HCT116 (cell line): ENCODE data around the gene ZNF541. TPM values are rescaled to one million over a fixed set of nuclear protein-coding genes. Genes with fewer than 3 reads are reported as not detected.

Experiments used
- ATAC-seq: fragments of 200-7000 bp; cut with Tn5 transposase; 2 replicates; pipeline ENCODE4 v1.9.1; 2020; ENCODE audit warnings: mild to moderate bottlenecking, moderate library complexity
- BruUV-seq: library from RNA; stranded (reverse); fragments of 400-500 nt; replicated peaks from 2 replicates; lab custom pipeline; 2021; lab: Mats Ljungman, UMichigan
- CTCF ChIA-PET: fragments of 300-600 bp; sonication (Branson Sonifier 250); formaldehyde crosslinking; loops from one replicate; lab custom pipeline; 2021; ENCODE audit warnings: antibody characterized with exemption; lab: Charles Lee
- POLR2A ChIA-PET: fragments of 300-600, 350-600 bp; sonication (Branson Sonifier 250); formaldehyde crosslinking; loops from one replicate; lab custom pipeline; 2021; ENCODE audit warnings: antibody characterized with exemption; lab: Charles Lee
- RAD21 ChIA-PET, 2 experiments: fragments of 300-600 bp; sonication (Branson Sonifier 250); formaldehyde crosslinking; loops; one replicate each; lab custom pipeline; 2023; ENCODE audit warnings: low total read pairs in 2 of 2; ENCODE audit not compliant: uncharacterized antibody in 2 of 2, unreplicated experiment in 2 of 2, low non-redundant PET in 1 of 2; lab: Charles Lee
- DNase-seq: peaks from one replicate; pipeline ENCODE4 v3.0.0-alpha.2; 2010; ENCODE audit warnings: low read depth, low spot score
- H2AFZ ChIP-seq: fragments of 200-600 bp; shearing (Covaris generic), sonication (generic); 2 replicates; pipeline ENCODE4 v1.6.1; 2017; ENCODE audit warnings: low read depth, mixed run types, mixed read lengths, antibody characterized with exemption, low read length; ENCODE audit not compliant: poor library complexity, severe bottlenecking
- H3K27ac ChIP-seq: 2 replicates; pipeline ENCODE4 v1.5.1; 2012; ENCODE audit warnings: low read depth, low read length
- H3K27me3 ChIP-seq: fragments of 200-600 bp; sonication (generic); 2 replicates; pipeline ENCODE4 v1.6.1; 2016; ENCODE audit warnings: mixed run types, low read length, mixed read lengths; ENCODE audit not compliant: insufficient read depth
- H3K36me3 ChIP-seq, 2 experiments: fragments of 200-500 bp in 1 of 2; fragments of 200-600 bp in 1 of 2; sonication (Bioruptor generic) in 1 of 2; sonication (generic) in 1 of 2; 2 replicates each; pipeline versions ENCODE4 v1.5.1 to v1.6.1; 2014 to 2016; ENCODE audit warnings: low read length in 2 of 2, inconsistent platforms in 1 of 2, mixed read lengths in 1 of 2, mixed run types in 1 of 2; ENCODE audit not compliant: insufficient read depth in 2 of 2, control insufficient read depth in 1 of 2
- H3K4me1 ChIP-seq, 2 experiments: fragments of 200-600 bp in 1 of 2; sonication (generic) in 1 of 2; 2 replicates each; pipeline versions ENCODE4 v1.5.1 to v1.6.1; 2012 to 2017; ENCODE audit warnings: low read length in 2 of 2, inconsistent platforms in 1 of 2, mild to moderate bottlenecking in 1 of 2, mixed read lengths in 1 of 2, mixed run types in 1 of 2, moderate library complexity in 1 of 2; ENCODE audit not compliant: insufficient read depth in 2 of 2, control insufficient read depth in 1 of 2
- H3K4me2 ChIP-seq: fragments of 200-600 bp; sonication (generic); 2 replicates; pipeline ENCODE4 v1.6.1; 2017; ENCODE audit warnings: mixed run types, low read length, mixed read lengths
- H3K4me3 ChIP-seq, 2 experiments: fragments of 200-600 bp in 1 of 2; sonication (generic) in 1 of 2; replicated peaks in 1 of 2; 2 replicates each; pipeline ENCODE4 v1.5.1; 2011 to 2016; ENCODE audit warnings: low read length in 2 of 2, control low read depth in 1 of 2, low read depth in 1 of 2, mild to moderate bottlenecking in 1 of 2, mixed read lengths in 1 of 2, mixed run types in 1 of 2
- H3K79me2 ChIP-seq: fragments of 200-600 bp; sonication (generic); 2 replicates; pipeline ENCODE4 v1.6.1; 2017; ENCODE audit warnings: mild to moderate bottlenecking, mixed run types, low read length, moderate library complexity, mixed read lengths; ENCODE audit not compliant: insufficient read depth
- H3K9ac ChIP-seq: fragments of 200-600 bp; sonication (generic); 2 replicates; pipeline ENCODE4 v1.6.1; 2016; ENCODE audit warnings: low read length, mixed read lengths
- H3K9me2 ChIP-seq: fragments of 200-600 bp; sonication (generic), shearing (Covaris generic); 2 replicates; pipeline ENCODE4 v1.6.1; 2017; ENCODE audit warnings: mixed run types, mild to moderate bottlenecking, moderate library complexity; ENCODE audit not compliant: insufficient read depth
- H3K9me3 ChIP-seq, 2 experiments: fragments of 200-500 bp in 1 of 2; fragments of 200-600 bp in 1 of 2; sonication (Bioruptor generic) in 1 of 2; sonication (generic) in 1 of 2; 2 replicates each; pipeline ENCODE4 v1.6.1; 2014 to 2017; ENCODE audit warnings: low read length in 2 of 2, mixed read lengths in 2 of 2, inconsistent platforms in 1 of 2, low read depth in 1 of 2, mild to moderate bottlenecking in 1 of 2, mixed run types in 1 of 2, moderate library complexity in 1 of 2; ENCODE audit not compliant: control insufficient read depth in 1 of 2, insufficient read depth in 1 of 2
- H4K20me1 ChIP-seq: fragments of 200-600 bp; sonication (generic), shearing (Covaris generic); 2 replicates; pipeline ENCODE4 v1.6.1; 2017; ENCODE audit warnings: mixed run types, mild to moderate bottlenecking, moderate library complexity; ENCODE audit not compliant: insufficient read depth
- ATF3 ChIP-seq: IDR thresholded peaks from 2 replicates; pipeline ENCODE4 v1.6.1; 2012
- CTCF ChIP-seq, 3 experiments: fragments of 200-600 bp in 1 of 3; sonication (generic) in 1 of 3; IDR thresholded peaks in 2 of 3; conservative IDR thresholded peaks in 1 of 3; 2 replicates each; pipeline ENCODE4 v1.5.1; 2012 to 2017; ENCODE audit warnings: low read depth in 2 of 3, low read length in 2 of 3, antibody characterized with exemption in 1 of 3, borderline replicate concordance in 1 of 3, control low read depth in 1 of 3, mild to moderate bottlenecking in 1 of 3, mixed read lengths in 1 of 3, mixed run types in 1 of 3, moderate library complexity in 1 of 3; ENCODE audit not compliant: insufficient read depth in 1 of 3
- EGR1 ChIP-seq: IDR thresholded peaks from 2 replicates; pipeline ENCODE4 v1.6.1; 2012; ENCODE audit warnings: low read depth
- ELF1 ChIP-seq: IDR thresholded peaks from 2 replicates; pipeline ENCODE4 v1.6.1; 2012; ENCODE audit warnings: low read depth, borderline replicate concordance
- EZH2 ChIP-seq: fragments of 200-600 bp; sonication (generic); IDR thresholded peaks from 2 replicates; pipeline ENCODE4 v1.6.1; 2017; ENCODE audit warnings: antibody characterized with exemption, mixed run types
- EZH2phosphoT487 ChIP-seq: fragments of 200-600 bp; IDR thresholded peaks from 2 replicates; pipeline ENCODE4 v1.6.1; 2018; ENCODE audit warnings: antibody characterized with exemption, borderline replicate concordance
- FOSL1 ChIP-seq: IDR thresholded peaks from 2 replicates; pipeline ENCODE4 v1.6.1; 2012; ENCODE audit warnings: low read depth
- JUND ChIP-seq: IDR thresholded peaks from 2 replicates; pipeline ENCODE4 v1.6.1; 2012
- POLR2A ChIP-seq: IDR thresholded peaks from 2 replicates; pipeline ENCODE4 v1.7.0; 2011; ENCODE audit warnings: borderline replicate concordance; ENCODE audit not compliant: insufficient read depth, insufficient read length; ENCODE audit errors: extremely low read depth
- POLR2AphosphoS5 ChIP-seq: IDR thresholded peaks from 2 replicates; pipeline ENCODE4 v1.6.1; 2011; ENCODE audit warnings: mild to moderate bottlenecking, low read depth, low read length, moderate library complexity
- REST ChIP-seq: IDR thresholded peaks from 2 replicates; pipeline ENCODE4 v1.6.1; 2012; ENCODE audit warnings: low read depth
- TCF7L2 ChIP-seq: IDR thresholded peaks from 2 replicates; pipeline ENCODE4 v1.7.0; 2011; ENCODE audit warnings: borderline replicate concordance, inconsistent platforms; ENCODE audit not compliant: insufficient read depth, insufficient read length; ENCODE audit errors: extremely low read depth
- ZFX ChIP-seq: fragments of 450-650 bp; IDR thresholded peaks from 2 replicates; pipeline ENCODE4 v1.6.1; 2017
- intact Hi-C: fragments of 100-400 bp; cut with micrococcal nuclease; formaldehyde crosslinking; loops from 2 replicates; pipeline ENCODE4 v1.10.0; 2022
- total RNA-seq: library from RNA; stranded (reverse); gene quantifications from one replicate; pipeline ENCODE4 v1.2.1, GENCODE V29; 2021; ENCODE audit not compliant: unreplicated experiment
- TF ChIP-seq, protein P1 (sequence below): IDR thresholded peaks from 2 replicates; pipeline ENCODE4 v1.6.1; 2011; ENCODE audit warnings: mild to moderate bottlenecking, low read length, moderate library complexity; ENCODE audit not compliant: insufficient replicate concordance; ENCODE audit errors: extremely low read depth

The ZNF541 gene
- total RNA-seq, 1 experiment from 2014 or later: not detected

- TF ChIP-seq EZH2phosphoT487 (no peak), FOSL1 (no peak), ATF3 (no peak), ZFX (no peak), TCF7L2 (no peak), JUND (no peak), POLR2A (no peak), POLR2AphosphoS5 (no peak), REST (no peak), ELF1 (no peak), EZH2 (no peak), CTCF (IDR thresholded peaks at IDR 0.05 in 2 of 3, conservative IDR thresholded peaks at IDR 0.05 in 1 of 3; ENCODE audit: borderline replicate concordance in 1 of 3, insufficient read depth in 1 of 3, low read depth in 2 of 3, low read length in 2 of 3) (no peak), EGR1 (no peak)
- TF ChIP-seq, protein P1, sequence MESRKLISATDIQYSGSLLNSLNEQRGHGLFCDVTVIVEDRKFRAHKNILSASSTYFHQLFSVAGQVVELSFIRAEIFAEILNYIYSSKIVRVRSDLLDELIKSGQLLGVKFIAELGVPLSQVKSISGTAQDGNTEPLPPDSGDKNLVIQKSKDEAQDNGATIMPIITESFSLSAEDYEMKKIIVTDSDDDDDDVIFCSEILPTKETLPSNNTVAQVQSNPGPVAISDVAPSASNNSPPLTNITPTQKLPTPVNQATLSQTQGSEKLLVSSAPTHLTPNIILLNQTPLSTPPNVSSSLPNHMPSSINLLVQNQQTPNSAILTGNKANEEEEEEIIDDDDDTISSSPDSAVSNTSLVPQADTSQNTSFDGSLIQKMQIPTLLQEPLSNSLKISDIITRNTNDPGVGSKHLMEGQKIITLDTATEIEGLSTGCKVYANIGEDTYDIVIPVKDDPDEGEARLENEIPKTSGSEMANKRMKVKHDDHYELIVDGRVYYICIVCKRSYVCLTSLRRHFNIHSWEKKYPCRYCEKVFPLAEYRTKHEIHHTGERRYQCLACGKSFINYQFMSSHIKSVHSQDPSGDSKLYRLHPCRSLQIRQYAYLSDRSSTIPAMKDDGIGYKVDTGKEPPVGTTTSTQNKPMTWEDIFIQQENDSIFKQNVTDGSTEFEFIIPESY: no peak
- CTCF ChIA-PET: no interaction called here
- POLR2A ChIA-PET: no interaction called here
Observed at GRCh38 chr19:47534628-47535027, 38.3 kb downstream of the ZNF541 start.

More at GRCh38 chr19:47534628-47535027, 38.3 kb downstream of the ZNF541 start:
- H3K4me1 ChIP-seq: no peaks in the 10 kb centered on the region
- H3K79me2 ChIP-seq: no peaks in the 10 kb centered on the region
- no peak overlapping the region for H2AFZ ChIP-seq
- H3K27me3 ChIP-seq: no peaks in the 10 kb centered on the region
- RAD21 ChIA-PET: no interaction called here
- no TSS peak for BruUV-seq
- H3K9me2 ChIP-seq: no peaks in the 10 kb centered on the region
- H3K36me3 ChIP-seq: no peaks in the 10 kb centered on the region
- intact Hi-C loops: no loop called here
- H3K27ac ChIP-seq: no peak overlapping the region
- H3K9me3 ChIP-seq: no peaks in the 10 kb centered on the region
- DNase-seq (no peak), ATAC-seq (no peak)
- H3K4me3 ChIP-seq: no peak overlapping the region
- H3K4me2 ChIP-seq: no peak overlapping the region
- no peaks in the 10 kb centered on the region for H4K20me1 ChIP-seq
- H3K9ac ChIP-seq: no peak overlapping the region
